ENCODE data around the gene TMCO5A. TPM values are rescaled to one million over a fixed set of nuclear protein-coding genes. Genes with fewer than 3 reads are reported as not detected.

Gene TMCO5A
- total RNA-seq, 1 donor from 2014 or later, result not detected

GRCh38 chr15:37921527-37922385, 12.7 kb upstream of the TMCO5A start:
- no peak for DNase-seq (ENCODE audit: low read depth)
- TF ChIP-seq CTCF (IDR thresholded peaks at IDR 0.05; ENCODE audit: insufficient read depth, low read depth, low read length), result no peak
- TF ChIP-seq EZH2 (IDR thresholded peaks at IDR 0.05; ENCODE audit: insufficient read depth, low read length), result no peak
- Mint-ChIP-seq H3K9me3 (ENCODE audit: unreplicated experiment) (no peaks in the 10 kb centered on the region), H3K4me1 (ENCODE audit: low read depth, unreplicated experiment) (peaks cover 11% of the 10 kb centered on the region), H3K27ac (ENCODE audit: unreplicated experiment) (peak overlapping the region; percentile 83), H3K36me3 (ENCODE audit: low read depth, unreplicated experiment) (no peaks in the 10 kb centered on the region), H3K27me3 (ENCODE audit: low read depth, unreplicated experiment) (no peaks in the 10 kb centered on the region), H3K4me3 (ENCODE audit: unreplicated experiment) (no peak overlapping the region)
- Histone ChIP-seq H3K27ac (ENCODE audit: low read depth, low read length) (no peak overlapping the region), H3K4me1 (ENCODE audit: insufficient read depth, low read length) (no peaks in the 10 kb centered on the region), H3K4me3 (ENCODE audit: insufficient read depth, low read depth, low read length) (no peak overlapping the region), H3K4me2 (ENCODE audit: low read length) (no peak overlapping the region), H3K36me3 (ENCODE audit: insufficient read depth, low read length) (no peaks in the 10 kb centered on the region), H3K9ac (ENCODE audit: low read length) (no peak overlapping the region), H3K79me2 (ENCODE audit: insufficient read depth, low read length) (no peaks in the 10 kb centered on the region), H4K20me1 (ENCODE audit: insufficient read depth, low read length) (no peaks in the 10 kb centered on the region), H3K9me3 (ENCODE audit: insufficient read depth, low read depth, low read length) (no peaks in the 10 kb centered on the region), H3K27me3 (ENCODE audit: insufficient read depth, low read length) (no peaks in the 10 kb centered on the region), H2AFZ (ENCODE audit: low read depth, low read length) (peak overlapping the region; percentile 26)
- no peak for FAIRE-seq

- H3K36me3 ChIP-seq (ENCODE audit: insufficient read depth, low read length), result no peaks in the 10 kb centered on the region
- DNase-seq (ENCODE audit: low read depth) (no peak), FAIRE-seq (no peak)
- no peaks in the 10 kb centered on the region for H4K20me1 ChIP-seq (ENCODE audit: insufficient read depth, low read length)
- H3K4me2 ChIP-seq (ENCODE audit: low read length), result no peak overlapping the region
- no peaks in the 10 kb centered on the region for H3K27me3 ChIP-seq (ENCODE audit: insufficient read depth, low read length)
- no peak overlapping the region for H3K9ac ChIP-seq (ENCODE audit: low read length)
- no peak for TF ChIP-seq CTCF (IDR thresholded peaks at IDR 0.05; ENCODE audit: insufficient read depth, low read depth, low read length)
- TF ChIP-seq EZH2 (IDR thresholded peaks at IDR 0.05; ENCODE audit: insufficient read depth, low read length), result no peak
- no peaks in the 10 kb centered on the region for H3K36me3 Mint-ChIP-seq (ENCODE audit: low read depth, unreplicated experiment)
- H3K9me3 Mint-ChIP-seq (ENCODE audit: unreplicated experiment), result no peaks in the 10 kb centered on the region
- H3K4me1 ChIP-seq (ENCODE audit: insufficient read depth, low read length), result no peaks in the 10 kb centered on the region
- no peak overlapping the region for H3K4me3 ChIP-seq (ENCODE audit: insufficient read depth, low read depth, low read length)
- no peaks in the 10 kb centered on the region for H3K79me2 ChIP-seq (ENCODE audit: insufficient read depth, low read length)
- H3K27ac Mint-ChIP-seq (ENCODE audit: unreplicated experiment), result no peak overlapping the region
- no peak overlapping the region for H2AFZ ChIP-seq (ENCODE audit: low read depth, low read length)
- no peaks in the 10 kb centered on the region for H3K27me3 Mint-ChIP-seq (ENCODE audit: low read depth, unreplicated experiment)
- no peak overlapping the region for H3K27ac ChIP-seq (ENCODE audit: low read depth, low read length)
- H3K4me1 Mint-ChIP-seq (ENCODE audit: low read depth, unreplicated experiment), result peaks cover 24% of the 10 kb centered on the region
- H3K4me3 Mint-ChIP-seq (ENCODE audit: unreplicated experiment), result no peak overlapping the region
- H3K9me3 ChIP-seq (ENCODE audit: insufficient read depth, low read depth, low read length), result no peaks in the 10 kb centered on the region
These were observed 8.3 kb upstream of the TMCO5A start for GRCh38 chr15:37926136-37926535.

- Histone ChIP-seq H3K9ac (ENCODE audit: low read length) (no peak overlapping the region), H3K9me3 (ENCODE audit: insufficient read depth, low read depth, low read length) (no peaks in the 10 kb centered on the region), H3K36me3 (ENCODE audit: insufficient read depth, low read length) (no peaks in the 10 kb centered on the region), H3K4me3 (ENCODE audit: insufficient read depth, low read depth, low read length) (no peak overlapping the region), H4K20me1 (ENCODE audit: insufficient read depth, low read length) (no peaks in the 10 kb centered on the region), H2AFZ (ENCODE audit: low read depth, low read length) (no peak overlapping the region), H3K79me2 (ENCODE audit: insufficient read depth, low read length) (no peaks in the 10 kb centered on the region), H3K4me1 (ENCODE audit: insufficient read depth, low read length) (peaks cover 8% of the 10 kb centered on the region), H3K4me2 (ENCODE audit: low read length) (no peak overlapping the region), H3K27me3 (ENCODE audit: insufficient read depth, low read length) (no peaks in the 10 kb centered on the region), H3K27ac (ENCODE audit: low read depth, low read length) (no peak overlapping the region)
- H3K9me3 Mint-ChIP-seq (ENCODE audit: unreplicated experiment), result no peaks in the 10 kb centered on the region
- TF ChIP-seq EZH2 (IDR thresholded peaks at IDR 0.05; ENCODE audit: insufficient read depth, low read length) (no peak), CTCF (IDR thresholded peaks at IDR 0.05; ENCODE audit: insufficient read depth, low read depth, low read length) (no peak)
- FAIRE-seq (no peak), DNase-seq (ENCODE audit: low read depth) (no peak)
- H3K4me1 Mint-ChIP-seq (ENCODE audit: low read depth, unreplicated experiment), result peaks cover 15% of the 10 kb centered on the region
- H3K4me3 Mint-ChIP-seq (ENCODE audit: unreplicated experiment), result no peak overlapping the region
- peaks cover under 1% of the 10 kb centered on the region for H3K27me3 Mint-ChIP-seq (ENCODE audit: low read depth, unreplicated experiment)
- H3K27ac Mint-ChIP-seq (ENCODE audit: unreplicated experiment), result peak overlapping the region; percentile 28
- H3K36me3 Mint-ChIP-seq (ENCODE audit: low read depth, unreplicated experiment), result no peaks in the 10 kb centered on the region
These were observed 5.2 kb upstream of the TMCO5A start for GRCh38 chr15:37929238-37929637.
